Esophagus muscularis mucosa (tissue), 4 donors: Measurements from ENCODE around the gene ROBO1. TPM values are rescaled to one million over a fixed set of nuclear protein-coding genes. Genes with fewer than 3 reads are reported as not detected.
"Not testable (repeated sequence)": the region's sequence is repeated elsewhere in the genome, so short reads cannot be mapped to it uniquely, and the experiment has no call there.

ENCODE experiments used
- DNase-seq: peaks from one replicate; pipeline ENCODE4 v3.0.0-alpha.2; 2017; ENCODE audit errors: extremely low spot score
- H3K27ac ChIP-seq, 4 donors: fragments of 200-600 bp; sonication (generic); replicated peaks in 1 of 4; 1 replicate in 3 of 4; 2 replicates in 1 of 4; pipeline ENCODE4 v1.5.1; 2016 to 2019; ENCODE audit warnings: mild to moderate bottlenecking in 1 of 4
- H3K27me3 ChIP-seq, 4 donors: fragments of 200-600 bp; sonication (generic); one replicate each; pipeline versions ENCODE4 v1.5.1 to v1.6.0; 2016 to 2019
- H3K36me3 ChIP-seq, 4 donors: fragments of 200-600 bp; sonication (generic); one replicate each; pipeline ENCODE4 v1.5.1; 2016 to 2019
- H3K4me1 ChIP-seq, 4 donors: fragments of 200-600 bp; sonication (generic); one replicate each; pipeline ENCODE4 v1.5.1; 2016 to 2019
- H3K4me3 ChIP-seq, 4 donors: fragments of 200-600 bp; sonication (generic); 1 replicate in 2 of 4; 2 replicates in 2 of 4; pipeline ENCODE4 v1.5.1; 2016 to 2019; ENCODE audit warnings: mild to moderate bottlenecking in 4 of 4, moderate library complexity in 1 of 4
- H3K9me3 ChIP-seq, 4 donors: fragments of 200-600 bp; sonication (generic); 1 replicate in 3 of 4; 2 replicates in 1 of 4; pipeline ENCODE4 v1.5.1; 2016 to 2019
- CTCF ChIP-seq, 3 experiments: fragments of 200-600 bp in 2 of 3; fragments of 450-650 bp in 1 of 3; sonication (generic) in 2 of 3; IDR thresholded peaks; one replicate each; pipeline ENCODE4 v1.5.1; 2017 to 2019; ENCODE audit warnings: antibody characterized with exemption in 3 of 3, mild to moderate bottlenecking in 2 of 3, moderate library complexity in 1 of 3
- EP300 ChIP-seq: sonication (generic); formaldehyde crosslinking; IDR thresholded peaks from one replicate; pipeline ENCODE4 v1.6.1; 2017; ENCODE audit warnings: antibody characterized with exemption
- POLR2A ChIP-seq: fragments of 450-650 bp; IDR thresholded peaks from one replicate; pipeline ENCODE4 v1.6.1; 2017; ENCODE audit warnings: antibody characterized with exemption, moderate library complexity, mild to moderate bottlenecking, low read depth
- POLR2AphosphoS5 ChIP-seq, 2 donors: sonication (generic); formaldehyde crosslinking; IDR thresholded peaks; one replicate each; pipeline ENCODE4 v1.6.1; 2017; ENCODE audit warnings: antibody characterized with exemption in 2 of 2
- WGBS: methylation state at CpG from one replicate; pipeline ENCODE4 v1.1.5; 2018; 5-methylcytosine and 5-hydroxymethylcytosine counted together
- intact Hi-C: fragments of 100-400 bp; cut with DNase I; formaldehyde crosslinking; loops from one replicate; pipeline ENCODE4 v1.15.1; 2023
- total RNA-seq, 4 donors: library from RNA; depleted of rRNA; stranded (reverse); fragments of >200 nt; gene quantifications; one replicate each; pipeline versions ENCODE4 v1.1.0 to v1.2.1, GENCODE V29; 2016

ROBO1 gene
- total RNA-seq, 4 donors from 2014 or later: 9.6 to 14.2 (median 12.6) TPM

- Histone ChIP-seq H3K27me3 (no peaks in the 10 kb centered on the region), H3K9me3 (no peaks in the 10 kb centered on the region), H3K4me3 (no peak overlapping the region), H3K27ac (no peak overlapping the region), H3K4me1 (no peaks in the 10 kb centered on the region), H3K36me3 (no peaks in the 10 kb centered on the region)
- DNase-seq: no peak
- no peak for TF ChIP-seq EP300
- TF ChIP-seq CTCF (IDR thresholded peaks at IDR 0.05): no peak
- no peak for TF ChIP-seq POLR2A
- TF ChIP-seq POLR2AphosphoS5 (IDR thresholded peaks at IDR 0.05): no peak
- intact Hi-C loops: no loop called here
- WGBS: 85% methylated on average over 6 of the region's 6 CpGs
These were observed 1078.4 kb downstream of the ROBO1 start for GRCh38 chr3:78689378-78689777.

- 90% methylated on average over 4 of the region's 4 CpGs for WGBS
- Histone ChIP-seq H3K9me3 (no peaks in the 10 kb centered on the region), H3K4me1 (no peaks in the 10 kb centered on the region), H3K27ac (no peak overlapping the region), H3K36me3 (no peaks in the 10 kb centered on the region), H3K27me3 (no peaks in the 10 kb centered on the region), H3K4me3 (no peak overlapping the region)
- TF ChIP-seq POLR2A (no peak), POLR2AphosphoS5 (IDR thresholded peaks at IDR 0.05) (no peak), EP300 (no peak), CTCF (IDR thresholded peaks at IDR 0.05) (no peak)
- DNase-seq: no peak
- intact Hi-C loops: no loop called here
These were observed 1080.3 kb downstream of the ROBO1 start for GRCh38 chr3:78687520-78687919.

DNA sequence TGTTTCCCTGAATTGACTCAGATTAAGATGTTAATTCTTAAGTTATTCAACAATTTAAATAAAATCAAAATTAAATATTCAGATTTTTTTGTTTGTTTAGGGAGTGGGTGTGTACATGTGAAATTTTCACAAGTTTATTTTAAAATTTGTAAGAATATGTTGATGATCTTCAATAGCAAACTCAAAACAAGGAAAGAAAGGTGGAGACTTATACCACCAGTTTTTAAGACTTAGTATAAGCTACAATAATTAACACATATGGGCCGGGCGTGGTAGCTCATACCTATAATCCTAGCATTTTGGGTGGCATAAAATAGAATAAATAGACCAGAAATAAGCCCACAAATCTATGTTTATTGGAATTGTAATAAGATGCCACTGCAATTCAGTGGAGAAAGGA, 1084.5 kb downstream of the ROBO1 start:
- TF ChIP-seq POLR2AphosphoS5 (IDR thresholded peaks at IDR 0.05) (no peak), EP300 (no peak), CTCF (IDR thresholded peaks at IDR 0.05) (no peak)
- H3K27me3 ChIP-seq: no peaks in the 10 kb centered on the region
- H3K4me3 ChIP-seq: no peak overlapping the region
- no peak for DNase-seq
- 88% methylated on average over 2 of the region's 2 CpGs for WGBS
- H3K4me1 ChIP-seq: no peaks in the 10 kb centered on the region
- H3K27ac ChIP-seq: no peak overlapping the region
- H3K9me3 ChIP-seq: no peaks in the 10 kb centered on the region
- H3K36me3 ChIP-seq: no peaks in the 10 kb centered on the region
- intact Hi-C loops: no loop called here

DNA sequence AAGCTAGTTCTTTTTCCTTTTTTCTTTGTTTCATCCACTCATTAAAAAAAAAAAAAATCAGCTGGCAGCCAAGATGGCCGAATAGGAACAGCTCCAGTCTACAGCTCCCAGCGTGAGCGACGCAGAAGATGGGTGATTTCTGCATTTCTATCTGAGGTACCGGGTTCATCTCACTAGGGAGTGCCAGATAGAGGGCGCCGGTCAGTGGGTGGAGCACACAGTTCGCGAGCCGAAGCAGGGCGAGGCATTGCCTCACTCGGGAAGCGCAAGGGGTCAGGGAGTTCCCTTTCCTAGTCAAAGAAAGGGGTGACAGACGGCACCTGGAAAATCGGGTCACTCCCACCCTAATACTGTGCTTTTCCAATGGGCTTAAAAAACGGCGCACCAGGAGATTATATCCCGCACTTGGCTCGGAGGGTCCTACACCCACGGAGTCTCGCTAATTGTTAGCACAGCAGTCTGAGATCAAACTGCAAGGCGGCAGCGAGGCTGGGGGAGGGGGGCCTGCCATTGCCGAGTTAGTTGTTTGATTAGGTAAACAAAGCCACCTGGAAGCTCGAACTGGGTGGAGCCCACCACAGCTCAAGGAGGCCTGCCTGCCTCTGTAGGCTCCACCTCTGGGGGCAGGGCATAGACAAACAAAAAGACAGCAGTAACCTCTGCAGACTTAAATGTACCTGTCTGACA, 1092.5 kb downstream of the ROBO1 start:
- H3K27me3 ChIP-seq, H3K36me3 ChIP-seq, intact Hi-C loops, H3K4me3 ChIP-seq, H3K9me3 ChIP-seq, DNase-seq, H3K27ac ChIP-seq, H3K4me1 ChIP-seq: not testable (repeated sequence)
- 96% methylated on average over 25 of the region's 25 CpGs for WGBS

GRCh38 chr3:78670746-78671145, 1097.1 kb downstream of the ROBO1 start:
- no peaks in the 10 kb centered on the region for H3K9me3 ChIP-seq
- no peak overlapping the region for H3K4me3 ChIP-seq
- peaks cover 0 to 5% (median 0%) of the 10 kb centered on the region in 4 donors for H3K36me3 ChIP-seq
- no peak for DNase-seq
- H3K4me1 ChIP-seq: no peaks in the 10 kb centered on the region
- no peak overlapping the region for H3K27ac ChIP-seq
- intact Hi-C loops: no loop called here
- WGBS: 83% methylated on average over 4 of the region's 4 CpGs
- H3K27me3 ChIP-seq: no peaks in the 10 kb centered on the region
- TF ChIP-seq CTCF (IDR thresholded peaks at IDR 0.05): no peak
